ENCODE measurements around the gene NEIL3. TPM values are rescaled to one million over a fixed set of nuclear protein-coding genes. Genes with fewer than 3 reads are reported as not detected.
A peak's percentile ranks its signal among the peaks of the same experiment; 100 is the strongest.

The NEIL3 gene
- total and polyA plus RNA-seq, 9 of the 15 experiments (the other 6 are each of a cell fraction or from before 2014, with no cell fraction given) = 2.7 to 23.3 (median 12.9) TPM

DNA sequence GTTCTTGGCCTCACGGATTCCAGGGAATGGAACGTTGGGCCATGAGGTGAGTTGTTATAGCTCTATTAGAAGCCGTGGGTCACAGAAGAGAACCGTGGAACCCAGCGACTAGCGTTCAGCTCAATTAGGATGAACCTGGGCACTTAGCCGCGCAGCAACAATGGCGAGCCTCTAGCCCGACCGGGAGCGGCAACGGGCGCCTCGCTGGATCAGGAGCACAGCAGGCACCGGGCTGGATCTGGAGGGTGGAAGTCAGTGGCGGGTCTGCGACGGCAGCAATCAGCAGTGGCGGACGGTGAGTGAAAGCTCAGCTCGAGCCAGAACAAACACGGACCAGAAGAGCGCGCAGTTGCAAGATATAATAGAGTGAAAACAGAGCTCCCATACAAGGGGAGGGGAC is 98.3 kb downstream of the NEIL3 start:
- Histone ChIP-seq H2AFZ (ENCODE audit: low read depth, low read length) (peak overlapping the region; percentile 58; the same call in 1 of the 2 replicates), H3K36me3 (ENCODE audit: control insufficient read depth, insufficient read depth, low read length) (no peaks in the 10 kb centered on the region), H3K27ac (ENCODE audit: extremely low read depth, low read depth, low read length) (no peak overlapping the region), H3K27me3 (ENCODE audit: control insufficient read depth in 2 of 2, insufficient read depth in 2 of 2, low read length in 2 of 2) (peaks cover 9 to 25% of the 10 kb centered on the region in 2 experiments; a peak in 4 of 5 replicates), H3K9me3 (replicated peaks; ENCODE audit: control insufficient read depth, insufficient read depth, low read depth, low read length) (no peaks in the 10 kb centered on the region), H3K4me3 (no peak overlapping the region), H3K4me1 (replicated peaks in 1 of 2; ENCODE audit: control insufficient read depth in 2 of 2, insufficient read depth in 2 of 2, low read length in 2 of 2) (peaks cover 0 to 3% of the 10 kb centered on the region in 2 experiments; a peak in 1 of 5 replicates), H4K20me1 (replicated peaks; ENCODE audit: control insufficient read depth, insufficient read depth, low read length) (no peaks in the 10 kb centered on the region), H3K9me1 (ENCODE audit: control insufficient read depth, insufficient read depth, low read length) (no peaks in the 10 kb centered on the region), H3K9ac (ENCODE audit: insufficient read depth in 1 of 2, low read depth in 2 of 2, low read length in 2 of 2) (peak overlapping the region in 1 of 2 experiments; percentile 76; a peak in 1 of 4 replicates), H3K4me2 (ENCODE audit: insufficient read depth, low read length) (no peak overlapping the region), H3K79me2 (ENCODE audit: control insufficient read depth, insufficient read depth, low read length) (no peaks in the 10 kb centered on the region)
- FAIRE-seq (no peak), DNase-seq (ENCODE audit: extremely low read depth in 1 of 4, low spot score in 3 of 4) (no peak), ATAC-seq (peak; percentile 46; the same call in 1 of the 3 replicates)
- CTCF ChIA-PET (ENCODE audit: low intra/inter-chr PET ratio) = no interaction called here
- 2% methylated on average over 25 of the region's 25 CpGs for WGBS (ENCODE audit: insufficient coverage, low coverage, missing lambda C conversion rate)
- POLR2A ChIA-PET = interaction anchor here (0.6 to 0.7 kb wide), 2 partner anchors 40 to 89 kb away, joined by 3 read pairs; no protein-coding TSS in a partner anchor
- in situ Hi-C loops (cut with MboI) = no loop called here
- no TSS peak for BruUV-seq (replicated peaks)
- intact Hi-C loops (cut with micrococcal nuclease) = no loop called here
- TF ChIP-seq, protein P1, sequence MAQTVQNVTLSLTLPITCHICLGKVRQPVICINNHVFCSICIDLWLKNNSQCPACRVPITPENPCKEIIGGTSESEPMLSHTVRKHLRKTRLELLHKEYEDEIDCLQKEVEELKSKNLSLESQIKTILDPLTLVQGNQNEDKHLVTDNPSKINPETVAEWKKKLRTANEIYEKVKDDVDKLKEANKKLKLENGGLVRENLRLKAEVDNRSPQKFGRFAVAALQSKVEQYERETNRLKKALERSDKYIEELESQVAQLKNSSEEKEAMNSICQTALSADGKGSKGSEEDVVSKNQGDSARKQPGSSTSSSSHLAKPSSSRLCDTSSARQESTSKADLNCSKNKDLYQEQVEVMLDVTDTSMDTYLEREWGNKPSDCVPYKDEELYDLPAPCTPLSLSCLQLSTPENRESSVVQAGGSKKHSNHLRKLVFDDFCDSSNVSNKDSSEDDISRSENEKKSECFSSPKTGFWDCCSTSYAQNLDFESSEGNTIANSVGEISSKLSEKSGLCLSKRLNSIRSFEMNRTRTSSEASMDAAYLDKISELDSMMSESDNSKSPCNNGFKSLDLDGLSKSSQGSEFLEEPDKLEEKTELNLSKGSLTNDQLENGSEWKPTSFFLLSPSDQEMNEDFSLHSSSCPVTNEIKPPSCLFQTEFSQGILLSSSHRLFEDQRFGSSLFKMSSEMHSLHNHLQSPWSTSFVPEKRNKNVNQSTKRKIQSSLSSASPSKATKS (CRISPR knock-in tag; IDR thresholded peaks at IDR 0.05) = no peak
- no peak for TF ChIP-seq RBBP5 (IDR thresholded peaks at IDR 0.05; ENCODE audit: borderline replicate concordance, insufficient read depth, low read length, poor library complexity, severe bottlenecking)
- TF ChIP-seq, protein P2, sequence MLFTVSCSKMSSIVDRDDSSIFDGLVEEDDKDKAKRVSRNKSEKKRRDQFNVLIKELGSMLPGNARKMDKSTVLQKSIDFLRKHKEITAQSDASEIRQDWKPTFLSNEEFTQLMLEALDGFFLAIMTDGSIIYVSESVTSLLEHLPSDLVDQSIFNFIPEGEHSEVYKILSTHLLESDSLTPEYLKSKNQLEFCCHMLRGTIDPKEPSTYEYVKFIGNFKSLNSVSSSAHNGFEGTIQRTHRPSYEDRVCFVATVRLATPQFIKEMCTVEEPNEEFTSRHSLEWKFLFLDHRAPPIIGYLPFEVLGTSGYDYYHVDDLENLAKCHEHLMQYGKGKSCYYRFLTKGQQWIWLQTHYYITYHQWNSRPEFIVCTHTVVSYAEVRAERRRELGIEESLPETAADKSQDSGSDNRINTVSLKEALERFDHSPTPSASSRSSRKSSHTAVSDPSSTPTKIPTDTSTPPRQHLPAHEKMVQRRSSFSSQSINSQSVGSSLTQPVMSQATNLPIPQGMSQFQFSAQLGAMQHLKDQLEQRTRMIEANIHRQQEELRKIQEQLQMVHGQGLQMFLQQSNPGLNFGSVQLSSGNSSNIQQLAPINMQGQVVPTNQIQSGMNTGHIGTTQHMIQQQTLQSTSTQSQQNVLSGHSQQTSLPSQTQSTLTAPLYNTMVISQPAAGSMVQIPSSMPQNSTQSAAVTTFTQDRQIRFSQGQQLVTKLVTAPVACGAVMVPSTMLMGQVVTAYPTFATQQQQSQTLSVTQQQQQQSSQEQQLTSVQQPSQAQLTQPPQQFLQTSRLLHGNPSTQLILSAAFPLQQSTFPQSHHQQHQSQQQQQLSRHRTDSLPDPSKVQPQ (CRISPR knock-in tag; IDR thresholded peaks at IDR 0.05; ENCODE audit: borderline replicate concordance) = no peak
- TF ChIP-seq CBFA2T2 (conservative IDR thresholded peaks at IDR 0.05) = no peak
- TF ChIP-seq, protein P3, sequence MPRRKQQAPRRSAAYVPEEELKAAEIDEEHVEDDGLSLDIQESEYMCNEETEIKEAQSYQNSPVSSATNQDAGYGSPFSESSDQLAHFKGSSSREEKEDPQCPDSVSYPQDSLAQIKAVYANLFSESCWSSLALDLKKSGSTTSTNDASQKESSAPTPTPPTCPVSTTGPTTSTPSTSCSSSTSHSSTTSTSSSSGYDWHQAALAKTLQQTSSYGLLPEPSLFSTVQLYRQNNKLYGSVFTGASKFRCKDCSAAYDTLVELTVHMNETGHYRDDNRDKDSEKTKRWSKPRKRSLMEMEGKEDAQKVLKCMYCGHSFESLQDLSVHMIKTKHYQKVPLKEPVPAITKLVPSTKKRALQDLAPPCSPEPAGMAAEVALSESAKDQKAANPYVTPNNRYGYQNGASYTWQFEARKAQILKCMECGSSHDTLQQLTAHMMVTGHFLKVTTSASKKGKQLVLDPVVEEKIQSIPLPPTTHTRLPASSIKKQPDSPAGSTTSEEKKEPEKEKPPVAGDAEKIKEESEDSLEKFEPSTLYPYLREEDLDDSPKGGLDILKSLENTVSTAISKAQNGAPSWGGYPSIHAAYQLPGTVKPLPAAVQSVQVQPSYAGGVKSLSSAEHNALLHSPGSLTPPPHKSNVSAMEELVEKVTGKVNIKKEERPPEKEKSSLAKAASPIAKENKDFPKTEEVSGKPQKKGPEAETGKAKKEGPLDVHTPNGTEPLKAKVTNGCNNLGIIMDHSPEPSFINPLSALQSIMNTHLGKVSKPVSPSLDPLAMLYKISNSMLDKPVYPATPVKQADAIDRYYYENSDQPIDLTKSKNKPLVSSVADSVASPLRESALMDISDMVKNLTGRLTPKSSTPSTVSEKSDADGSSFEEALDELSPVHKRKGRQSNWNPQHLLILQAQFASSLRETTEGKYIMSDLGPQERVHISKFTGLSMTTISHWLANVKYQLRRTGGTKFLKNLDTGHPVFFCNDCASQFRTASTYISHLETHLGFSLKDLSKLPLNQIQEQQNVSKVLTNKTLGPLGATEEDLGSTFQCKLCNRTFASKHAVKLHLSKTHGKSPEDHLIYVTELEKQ (CRISPR knock-in tag; IDR thresholded peaks at IDR 0.05) = no peak
- TF ChIP-seq TEAD2 (tag; IDR thresholded peaks at IDR 0.05) = no peak
- TF ChIP-seq, protein P4, sequence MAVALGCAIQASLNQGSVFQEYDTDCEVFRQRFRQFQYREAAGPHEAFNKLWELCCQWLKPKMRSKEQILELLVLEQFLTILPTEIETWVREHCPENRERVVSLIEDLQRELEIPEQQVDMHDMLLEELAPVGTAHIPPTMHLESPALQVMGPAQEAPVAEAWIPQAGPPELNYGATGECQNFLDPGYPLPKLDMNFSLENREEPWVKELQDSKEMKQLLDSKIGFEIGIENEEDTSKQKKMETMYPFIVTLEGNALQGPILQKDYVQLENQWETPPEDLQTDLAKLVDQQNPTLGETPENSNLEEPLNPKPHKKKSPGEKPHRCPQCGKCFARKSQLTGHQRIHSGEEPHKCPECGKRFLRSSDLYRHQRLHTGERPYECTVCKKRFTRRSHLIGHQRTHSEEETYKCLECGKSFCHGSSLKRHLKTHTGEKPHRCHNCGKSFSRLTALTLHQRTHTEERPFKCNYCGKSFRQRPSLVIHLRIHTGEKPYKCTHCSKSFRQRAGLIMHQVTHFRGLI (CRISPR knock-in tag; IDR thresholded peaks at IDR 0.05) = no peak
- TF ChIP-seq ZC3H4 (CRISPR knock-in tag; IDR thresholded peaks at IDR 0.05; ENCODE audit: borderline replicate concordance) = no peak
- no peak for TF ChIP-seq CHD4 (IDR thresholded peaks at IDR 0.05; ENCODE audit: insufficient read depth, insufficient replicate concordance, low read depth, low read length, poor library complexity, severe bottlenecking)
- no peak for TF ChIP-seq CREM (IDR thresholded peaks at IDR 0.05; ENCODE audit: low read depth)
- no peak for TF ChIP-seq DNMT1 (IDR thresholded peaks at IDR 0.05)
